Neural cell (in vitro differentiated cells): ENCODE results near the gene ST3GAL5. TPM values are rescaled to one million over a fixed set of nuclear protein-coding genes. Genes with fewer than 3 reads are reported as not detected.

ENCODE experiments used
- H2AFZ ChIP-seq: fragments of 200-600, 300-800 bp; sonication (generic), shearing (Covaris generic); 2 replicates; pipeline ENCODE4 v1.6.0; 2014; ENCODE audit warnings: low read depth, mild to moderate bottlenecking, antibody characterized with exemption, low read length, moderate library complexity
- H3F3A ChIP-seq: fragments of 200-600 bp; shearing (Covaris generic); 2 replicates; pipeline ENCODE4 v1.6.1; 2016; ENCODE audit warnings: mild to moderate bottlenecking, moderate library complexity, mixed read lengths, antibody characterized with exemption, low read length; ENCODE audit not compliant: insufficient read depth, poor library complexity, severe bottlenecking
- H3K27ac ChIP-seq: fragments of 200-600, 300-800 bp; sonication (generic), shearing (Covaris generic); 2 replicates; pipeline ENCODE4 v1.5.1; 2014; ENCODE audit warnings: mild to moderate bottlenecking, low read length, moderate library complexity
- H3K27me3 ChIP-seq: fragments of 300-800, 200-600 bp; sonication (generic), shearing (Covaris generic); 2 replicates; pipeline ENCODE4 v1.6.0; 2014; ENCODE audit warnings: mild to moderate bottlenecking, low read depth, low read length, moderate library complexity; ENCODE audit not compliant: insufficient read depth
- H3K36me3 ChIP-seq: fragments of 300-800, 200-600 bp; sonication (generic), shearing (Covaris generic); 2 replicates; pipeline ENCODE4 v1.5.1; 2014; ENCODE audit warnings: mild to moderate bottlenecking, antibody characterized with exemption, low read length, moderate library complexity; ENCODE audit not compliant: insufficient read depth
- H3K4me2 ChIP-seq: fragments of 300-800, 200-600 bp; sonication (generic), shearing (Covaris generic); 2 replicates; pipeline ENCODE4 v1.6.0; 2014; ENCODE audit warnings: mild to moderate bottlenecking, low read length
- H3K4me3 ChIP-seq: fragments of 300-800, 200-600 bp; sonication (generic), shearing (Covaris generic); 2 replicates; pipeline ENCODE4 v1.5.1; 2014; ENCODE audit warnings: mild to moderate bottlenecking, low read length, moderate library complexity
- H3K79me2 ChIP-seq: fragments of 200-600 bp; shearing (Covaris generic); replicated peaks from 2 replicates; pipeline ENCODE4 v1.6.0; 2014; ENCODE audit warnings: mild to moderate bottlenecking, low read length, moderate library complexity; ENCODE audit not compliant: insufficient read depth
- H3K9ac ChIP-seq: fragments of 300-800, 200-600 bp; sonication (generic), shearing (Covaris generic); 2 replicates; pipeline ENCODE4 v1.6.1; 2016; ENCODE audit warnings: mild to moderate bottlenecking, low read length, mixed read lengths
- H3K9me2 ChIP-seq: fragments of 200-600 bp; shearing (Covaris generic); 2 replicates; pipeline ENCODE4 v1.6.1; 2016; ENCODE audit warnings: mild to moderate bottlenecking, low read length, mixed read lengths; ENCODE audit not compliant: insufficient read depth
- H3K9me3 ChIP-seq: fragments of 200-600, 300-800 bp; sonication (generic), shearing (Covaris generic); 2 replicates; pipeline ENCODE4 v1.6.1; 2016; ENCODE audit warnings: mild to moderate bottlenecking, mixed run types, low read length, moderate library complexity, mixed read lengths
- H4K20me1 ChIP-seq: fragments of 200-600 bp; shearing (Covaris generic); 2 replicates; pipeline ENCODE4 v1.6.1; 2016; ENCODE audit warnings: mild to moderate bottlenecking, mixed run types; ENCODE audit not compliant: insufficient read depth
- CTCF ChIP-seq: fragments of 450-650 bp; IDR thresholded peaks from 2 replicates; pipeline ENCODE4 v1.5.1; 2014; ENCODE audit warnings: antibody characterized with exemption, mild to moderate bottlenecking, moderate library complexity; ENCODE audit not compliant: poor library complexity, severe bottlenecking
- EP300 ChIP-seq: fragments of 450-650 bp; conservative IDR thresholded peaks from 2 replicates; pipeline ENCODE4 v1.6.1; 2014; ENCODE audit warnings: antibody characterized with exemption, mild to moderate bottlenecking, moderate library complexity; ENCODE audit not compliant: poor library complexity, severe bottlenecking
- EZH2 ChIP-seq: fragments of 200-600, 300-800 bp; shearing (Covaris generic), sonication (generic); IDR thresholded peaks from 2 replicates; pipeline ENCODE4 v1.6.1; 2014; ENCODE audit warnings: antibody characterized with exemption, low read length, borderline replicate concordance, mild to moderate bottlenecking; ENCODE audit not compliant: insufficient read depth, poor library complexity, severe bottlenecking
- MXI1 ChIP-seq: fragments of 450-650 bp; conservative IDR thresholded peaks from 2 replicates; pipeline ENCODE4 v1.6.1; 2014; ENCODE audit warnings: antibody characterized with exemption, mild to moderate bottlenecking; ENCODE audit not compliant: poor library complexity, severe bottlenecking
- POLR2AphosphoS5 ChIP-seq: IDR thresholded peaks from 2 replicates; pipeline ENCODE4 v1.6.1; 2012
- RAD21 ChIP-seq: fragments of 450-650 bp; conservative IDR thresholded peaks from 2 replicates; pipeline ENCODE4 v1.6.1; 2014; ENCODE audit warnings: antibody characterized with exemption, mild to moderate bottlenecking, moderate library complexity
- REST ChIP-seq: IDR thresholded peaks from 2 replicates; pipeline ENCODE4 v1.6.1; 2012; ENCODE audit warnings: borderline replicate concordance
- SMC3 ChIP-seq: fragments of 450-650 bp; conservative IDR thresholded peaks from 2 replicates; pipeline ENCODE4 v1.6.1; 2014; ENCODE audit warnings: antibody characterized with exemption, mild to moderate bottlenecking, moderate library complexity; ENCODE audit not compliant: poor library complexity
- TAF1 ChIP-seq: IDR thresholded peaks from 2 replicates; pipeline ENCODE4 v1.6.1; 2012; ENCODE audit warnings: low read depth
- polyA plus RNA-seq: library from polyadenylated mRNA; depleted of rRNA; stranded (reverse); fragments of >200 nt; gene quantifications from 2 replicates; pipeline ENCODE4 v1.2.3, GENCODE V29; 2014

Gene ST3GAL5
- polyA plus RNA-seq, 1 donor from 2014 or later: 55.6 TPM

GRCh38 chr2:85864654-85865053, 24.1 kb downstream of the ST3GAL5 start:
- Histone ChIP-seq H3K36me3 (no peaks in the 10 kb centered on the region), H3K9me2 (no peaks in the 10 kb centered on the region), H3K4me2 (no peak overlapping the region), H3K27ac (no peak overlapping the region), H3K27me3 (no peaks in the 10 kb centered on the region), H3F3A (no peaks in the 10 kb centered on the region), H2AFZ (no peak overlapping the region), H4K20me1 (no peaks in the 10 kb centered on the region), H3K79me2 (no peaks in the 10 kb centered on the region), H3K9me3 (no peaks in the 10 kb centered on the region), H3K4me3 (no peak overlapping the region), H3K9ac (no peak overlapping the region)
- TF ChIP-seq MXI1: no peak
- no peak for TF ChIP-seq REST
- no peak for TF ChIP-seq TAF1
- no peak for TF ChIP-seq EZH2
- no peak for TF ChIP-seq EP300
- no peak for TF ChIP-seq POLR2AphosphoS5
- TF ChIP-seq SMC3: no peak
- no peak for TF ChIP-seq CTCF
- TF ChIP-seq RAD21: no peak

GRCh38 chr2:85862426-85862825, 26.4 kb downstream of the ST3GAL5 start:
- no peaks in the 10 kb centered on the region for H4K20me1 ChIP-seq
- H3K27ac ChIP-seq: no peak overlapping the region
- H3K79me2 ChIP-seq: no peaks in the 10 kb centered on the region
- H3K9me2 ChIP-seq: no peaks in the 10 kb centered on the region
- H3K36me3 ChIP-seq: no peaks in the 10 kb centered on the region
- H3K4me3 ChIP-seq: no peak overlapping the region
- H3K4me2 ChIP-seq: no peak overlapping the region
- H3K27me3 ChIP-seq: no peaks in the 10 kb centered on the region
- H3K9me3 ChIP-seq: no peaks in the 10 kb centered on the region
- no peak overlapping the region for H3K9ac ChIP-seq
- H3F3A ChIP-seq: no peaks in the 10 kb centered on the region
- no peak for TF ChIP-seq TAF1
- TF ChIP-seq CTCF: no peak
- no peak for TF ChIP-seq EZH2
- no peak for TF ChIP-seq SMC3
- no peak for TF ChIP-seq REST
- TF ChIP-seq EP300: no peak
- TF ChIP-seq RAD21: no peak
- no peak for TF ChIP-seq POLR2AphosphoS5
- TF ChIP-seq MXI1: no peak
- no peak overlapping the region for H2AFZ ChIP-seq
